Measurements from ENCODE around the gene STK4.
"Not testable (repeated sequence)": the region's sequence is repeated elsewhere in the genome, so short reads cannot be mapped to it uniquely, and the experiment has no call there.

Gene STK4

GRCh38 chr20:44990425-44990824 is 24.1 kb downstream of the STK4 start:
- no peak for DNase-seq

DNA sequence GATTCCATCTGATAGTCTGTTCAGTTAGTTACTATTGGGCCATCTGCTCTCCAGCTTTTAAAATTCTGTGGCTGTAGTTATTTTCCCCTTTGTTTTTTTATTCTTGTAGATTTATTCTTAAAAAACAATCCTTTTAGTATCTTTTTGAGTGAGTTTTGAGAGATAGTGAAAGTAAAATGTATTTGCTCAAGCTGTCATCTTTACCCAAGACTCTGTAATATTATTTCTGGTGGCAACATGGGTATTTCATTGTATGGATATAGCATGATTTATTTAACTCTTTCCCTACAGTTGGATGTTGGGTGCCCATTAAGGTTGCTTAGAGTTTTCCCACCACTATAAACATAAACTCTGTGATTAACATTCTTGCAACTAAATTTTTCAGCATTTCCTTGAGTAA is 24.6 kb downstream of the STK4 start:
- DNase-seq = no peak

GRCh38 chr20:44993343-44993742 is 27.0 kb downstream of the STK4 start:
- DNase-seq = no peak

DNA sequence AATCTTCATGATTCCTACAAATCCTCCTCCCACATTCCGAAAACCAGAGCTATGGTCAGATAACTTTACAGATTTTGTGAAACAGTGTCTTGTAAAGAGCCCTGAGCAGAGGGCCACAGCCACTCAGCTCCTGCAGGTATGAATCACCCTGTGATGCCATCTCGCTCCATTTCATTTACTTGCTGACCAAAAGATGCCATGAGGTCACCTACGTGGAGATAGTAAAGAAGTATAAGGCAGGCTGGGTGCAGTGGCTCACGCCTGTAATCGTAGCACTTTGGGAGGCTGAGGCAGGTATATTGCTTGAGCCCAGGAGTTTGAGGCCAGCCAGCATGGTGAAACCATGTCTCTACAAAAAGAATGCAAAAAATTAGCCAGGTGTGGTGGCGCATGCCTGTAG is 30.9 kb downstream of the STK4 start:
- DNase-seq = no peak

DNA sequence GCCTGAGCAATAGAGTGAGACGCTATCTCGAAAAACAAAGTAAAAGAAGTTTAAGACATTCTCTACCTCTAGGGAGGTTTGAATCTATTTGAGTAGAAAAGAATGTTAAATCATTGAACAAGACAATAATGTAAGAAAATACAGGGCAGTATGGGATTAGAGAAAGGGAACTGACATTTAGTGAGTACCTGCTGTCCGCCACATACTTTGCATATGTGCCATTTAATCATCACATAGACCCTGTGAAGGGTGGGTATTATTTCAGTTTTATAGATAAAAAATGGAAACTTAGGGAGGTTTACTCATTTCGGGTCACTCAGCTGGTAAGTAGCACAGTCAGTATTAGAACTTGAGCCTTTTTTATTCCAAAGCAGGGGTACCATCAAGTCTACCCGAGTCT is 31.4 kb downstream of the STK4 start:
- DNase-seq = no peak

- no peak for DNase-seq
These were observed 42.3 kb downstream of the STK4 start for GRCh38 chr20:45008521-45009049.

- DNase-seq = no peak
These were observed 44.1 kb downstream of the STK4 start for GRCh38 chr20:45010399-45010828.

DNA sequence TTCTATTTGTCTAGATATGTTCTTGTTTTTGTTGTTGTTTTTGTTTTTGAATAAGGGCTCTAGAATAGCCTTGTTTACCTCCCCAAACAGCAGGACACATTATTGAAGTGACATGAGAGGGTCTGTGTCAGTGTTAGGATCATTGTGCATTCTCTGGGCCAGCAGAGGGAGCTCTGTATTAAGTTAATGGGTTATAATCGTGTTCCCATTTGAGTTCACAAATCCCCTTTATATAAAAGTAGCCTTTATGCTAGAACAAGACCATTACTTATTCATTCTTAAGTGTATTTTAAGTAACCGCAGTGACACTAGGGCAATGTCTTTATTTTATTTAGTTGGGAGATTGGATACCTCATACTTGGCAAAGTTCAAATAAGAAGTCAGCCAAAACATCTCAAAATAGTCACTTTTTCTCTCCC is 44.8 kb downstream of the STK4 start:
- peak in 1 of 4 experiments; percentile 14 for DNase-seq

DNA sequence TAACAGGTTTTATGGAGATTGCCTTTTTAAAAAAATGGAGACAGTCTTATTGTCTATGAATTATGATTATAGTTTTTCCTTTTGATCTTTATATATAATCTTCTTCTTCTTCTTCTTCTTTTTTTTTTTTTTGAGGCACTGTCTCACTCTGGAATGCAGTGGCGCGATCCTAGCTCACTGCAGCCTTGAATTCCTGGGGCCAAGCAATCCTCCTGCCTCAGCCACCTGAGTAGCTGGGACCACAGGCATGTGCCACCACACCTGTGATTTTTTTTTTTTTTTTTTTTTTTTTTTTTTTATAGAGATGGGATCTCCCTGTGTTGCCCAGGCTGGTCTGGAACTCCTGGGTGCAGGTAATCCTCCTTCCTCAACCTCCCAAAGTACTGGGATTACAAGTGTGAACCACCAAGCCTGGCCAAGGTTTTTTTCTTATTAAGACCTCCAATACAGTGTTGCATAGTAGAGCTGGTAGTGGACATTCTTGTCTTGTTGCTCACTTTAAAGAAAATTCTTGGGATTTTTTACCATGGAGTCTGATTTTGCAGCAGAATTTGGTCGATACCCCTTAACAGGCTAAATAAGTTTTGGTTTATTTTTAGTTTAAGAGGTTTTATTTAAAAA is 46.5 kb downstream of the STK4 start:
- DNase-seq = no peak

- not testable (repeated sequence) for DNase-seq
These were observed 47.8 kb downstream of the STK4 start for GRCh38 chr20:45014131-45014530.

DNA sequence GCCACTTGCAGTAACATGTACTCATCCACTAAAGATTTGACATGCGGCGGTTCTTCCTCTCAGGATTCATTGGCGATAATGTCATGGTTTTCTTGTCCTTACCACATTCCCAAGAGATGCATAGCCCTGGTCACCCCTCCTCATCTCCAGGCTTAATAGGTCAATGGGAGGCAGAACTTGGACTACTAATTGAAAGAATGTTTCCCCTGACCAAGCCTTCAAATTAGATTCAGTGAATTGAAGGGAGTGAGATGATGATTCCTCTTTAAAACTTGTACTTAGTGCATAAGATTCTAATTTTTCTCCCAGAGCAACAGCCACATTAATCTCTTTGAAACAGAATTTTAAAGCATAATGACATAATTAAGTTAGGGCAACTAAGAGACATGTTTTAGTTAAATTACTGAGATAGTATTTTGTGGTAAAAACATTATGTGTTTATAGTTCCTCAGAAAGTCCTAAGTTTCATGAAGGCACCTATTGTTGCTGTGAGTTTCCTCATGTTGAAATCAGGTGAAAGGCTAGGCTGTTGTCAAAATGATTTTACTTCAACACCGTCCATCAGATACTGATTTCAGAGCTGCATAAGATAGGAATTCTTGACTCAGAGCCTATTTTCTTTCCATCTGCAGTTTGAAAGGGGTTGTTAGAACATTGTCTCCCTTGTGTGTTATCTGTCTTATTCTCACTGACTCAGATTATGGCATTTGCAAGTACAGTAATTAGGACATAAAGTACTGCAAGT is 48.5 kb downstream of the STK4 start:
- DNase-seq = no peak

GRCh38 chr20:45016089-45016671 is 49.9 kb downstream of the STK4 start:
- no peak for DNase-seq

GRCh38 chr20:45017281-45017680 is 51.0 kb downstream of the STK4 start:
- DNase-seq = no peak

GRCh38 chr20:45017857-45018256 is 51.5 kb downstream of the STK4 start:
- no peak for DNase-seq

DNA sequence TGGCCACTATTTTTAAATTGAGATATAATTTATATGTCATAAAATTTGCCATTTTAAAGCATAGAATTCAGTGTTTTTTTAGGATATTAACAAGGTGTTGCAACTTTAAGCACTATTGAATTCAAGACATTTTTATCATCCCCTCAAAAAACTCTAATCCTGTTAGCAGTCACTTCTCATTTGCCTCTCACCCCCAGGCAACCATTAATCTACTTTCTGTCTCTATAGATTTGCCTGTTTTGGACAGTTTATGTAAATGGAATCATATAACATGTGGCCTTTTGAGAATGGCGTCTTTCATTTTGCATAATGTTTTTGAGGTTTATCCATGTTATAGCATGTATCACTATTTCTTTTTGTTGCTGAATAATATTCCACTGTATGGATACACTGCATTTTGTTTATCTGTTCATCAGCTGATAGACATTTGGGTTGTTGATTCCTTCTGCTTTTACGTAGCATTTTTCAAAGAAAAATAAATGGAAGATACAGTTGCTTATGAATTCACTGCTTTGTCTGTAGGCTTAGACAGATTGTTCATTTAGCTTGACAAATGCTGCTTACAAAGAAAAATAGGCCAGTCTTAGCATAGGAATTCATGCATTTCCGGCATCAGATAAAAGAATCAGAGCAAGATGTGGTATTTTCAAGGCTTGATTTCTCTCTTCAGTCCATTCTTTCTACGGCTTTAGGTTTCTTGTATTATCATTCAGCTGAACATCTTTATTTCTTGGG is 52.9 kb downstream of the STK4 start:
- DNase-seq = no peak

- no peak for DNase-seq
These were observed 53.4 kb downstream of the STK4 start for GRCh38 chr20:45019762-45020123.

- no peak for DNase-seq
These were observed 54.0 kb downstream of the STK4 start for GRCh38 chr20:45020236-45020886.

- DNase-seq = no peak
These were observed 55.3 kb downstream of the STK4 start for GRCh38 chr20:45021631-45022030.

DNA sequence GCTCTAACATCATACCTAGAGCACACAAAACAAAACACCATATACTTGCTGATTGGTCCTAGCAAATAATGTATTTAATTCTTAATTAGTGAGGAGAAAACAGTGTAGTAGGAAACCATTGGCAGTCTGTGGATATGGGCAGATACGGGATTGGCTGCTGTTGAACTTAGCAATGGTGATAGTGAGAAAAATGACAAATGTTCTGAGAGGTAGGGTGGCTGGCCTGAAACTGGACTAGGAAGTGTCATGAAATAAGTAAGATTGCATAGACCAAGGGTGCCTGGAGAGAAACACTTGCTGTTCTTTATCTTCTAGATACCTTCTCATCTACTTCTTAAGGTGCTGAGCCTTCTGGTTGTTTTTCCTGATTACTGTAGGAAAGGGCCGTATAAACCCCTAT is 56.8 kb downstream of the STK4 start:
- DNase-seq = not testable (repeated sequence)

DNA sequence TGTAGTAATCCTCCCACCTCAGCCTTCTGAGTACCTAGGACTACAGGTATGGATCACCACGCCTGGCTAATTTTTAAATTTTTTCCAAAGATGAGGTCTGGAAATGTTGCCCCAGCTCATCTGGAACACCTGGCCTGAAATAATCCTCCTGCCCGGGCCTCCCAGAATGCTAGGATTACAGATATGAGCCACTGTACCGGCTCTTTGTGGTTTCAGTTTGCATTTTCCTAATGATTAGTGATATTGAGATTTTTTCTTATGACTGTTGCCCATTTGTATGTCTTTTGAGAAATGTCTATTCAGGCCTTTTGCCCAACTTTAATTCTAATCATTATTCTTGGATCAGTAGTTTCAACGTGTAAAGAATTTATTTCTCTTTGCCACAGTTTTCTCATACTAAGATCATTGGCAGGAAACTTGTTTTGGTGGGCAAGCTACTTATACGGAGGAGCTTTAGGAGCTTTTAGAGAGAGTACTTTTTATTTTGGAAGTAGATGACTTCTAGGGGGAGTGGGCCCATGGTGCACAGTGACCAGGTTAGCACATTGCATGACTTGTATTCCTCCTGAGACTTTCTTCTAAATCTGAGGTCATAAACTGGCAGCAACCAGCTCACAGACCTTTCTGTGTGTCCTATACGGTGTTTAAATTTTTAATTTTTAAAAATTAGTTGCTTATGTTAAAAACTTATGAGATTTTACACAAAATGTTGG is 62.3 kb downstream of the STK4 start:
- DNase-seq = no peak

DNA sequence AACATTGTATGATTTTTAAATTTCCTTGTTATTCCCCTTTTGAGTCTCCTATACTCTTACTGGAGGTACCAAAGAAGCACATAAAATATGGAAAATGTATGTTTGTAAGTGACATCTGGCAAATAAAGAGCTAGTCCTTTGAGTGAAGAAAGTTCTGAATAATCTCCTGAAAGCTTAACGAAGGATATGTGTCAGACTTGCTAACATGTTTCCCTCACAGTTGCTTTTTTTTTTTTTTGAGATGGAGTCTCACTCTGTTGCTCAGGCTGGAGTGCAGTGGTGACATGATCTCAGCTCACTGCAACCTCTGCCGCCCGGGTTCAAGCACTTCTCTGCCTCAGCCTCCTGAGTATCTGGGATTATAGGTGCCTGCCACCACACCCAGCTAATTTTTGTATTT is 63.6 kb downstream of the STK4 start:
- no peak for DNase-seq

- DNase-seq = no peak
These were observed 66.0 kb downstream of the STK4 start for GRCh38 chr20:45032276-45032675.
